ENCODE data around the gene PRR18. TPM values are rescaled to one million over a fixed set of nuclear protein-coding genes. Genes with fewer than 3 reads are reported as not detected.

The PRR18 gene
- total and polyA plus RNA-seq, 2 of the 13 experiments (the other 11 are each of a cell fraction or from before 2014, with no cell fraction given): 0.04 TPM

- TF ChIP-seq MED1 (CRISPR knock-in tag; IDR thresholded peaks at IDR 0.05) (peak; percentile 26; the same call in 1 of the 2 replicates), ZNF281 (CRISPR knock-in tag; IDR thresholded peaks at IDR 0.05; ENCODE audit: borderline replicate concordance) (peak; percentile 7; the same call in 1 of the 2 replicates), KDM3A (CRISPR knock-in tag; IDR thresholded peaks at IDR 0.05; ENCODE audit: low read depth) (no peak; the same call in 1 of the 2 replicates), GTF3A (CRISPR knock-in tag; conservative IDR thresholded peaks at IDR 0.05) (no peak), ZNF224 (CRISPR knock-in tag; IDR thresholded peaks at IDR 0.05) (no peak), CHD2 (IDR thresholded peaks at IDR 0.05; ENCODE audit: low read depth, low read length) (no peak), KDM6A (CRISPR knock-in tag; IDR thresholded peaks at IDR 0.05; ENCODE audit: low read depth) (0 out of 2 replicates have a peak, but pooled peaks have one; percentile 21), ZNF607 (CRISPR knock-in tag; IDR thresholded peaks at IDR 0.05; ENCODE audit: borderline replicate concordance) (no peak), NCOA2 (CRISPR knock-in tag; IDR thresholded peaks at IDR 0.05) (peak; percentile 48; the same call in 1 of the 2 replicates)
- TF ChIP-seq, protein P1, sequence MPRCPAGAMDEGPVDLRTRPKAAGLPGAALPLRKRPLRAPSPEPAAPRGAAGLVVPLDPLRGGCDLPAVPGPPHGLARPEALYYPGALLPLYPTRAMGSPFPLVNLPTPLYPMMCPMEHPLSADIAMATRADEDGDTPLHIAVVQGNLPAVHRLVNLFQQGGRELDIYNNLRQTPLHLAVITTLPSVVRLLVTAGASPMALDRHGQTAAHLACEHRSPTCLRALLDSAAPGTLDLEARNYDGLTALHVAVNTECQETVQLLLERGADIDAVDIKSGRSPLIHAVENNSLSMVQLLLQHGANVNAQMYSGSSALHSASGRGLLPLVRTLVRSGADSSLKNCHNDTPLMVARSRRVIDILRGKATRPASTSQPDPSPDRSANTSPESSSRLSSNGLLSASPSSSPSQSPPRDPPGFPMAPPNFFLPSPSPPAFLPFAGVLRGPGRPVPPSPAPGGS (CRISPR knock-in tag; IDR thresholded peaks at IDR 0.05): no peak
- TF ChIP-seq, protein P2, sequence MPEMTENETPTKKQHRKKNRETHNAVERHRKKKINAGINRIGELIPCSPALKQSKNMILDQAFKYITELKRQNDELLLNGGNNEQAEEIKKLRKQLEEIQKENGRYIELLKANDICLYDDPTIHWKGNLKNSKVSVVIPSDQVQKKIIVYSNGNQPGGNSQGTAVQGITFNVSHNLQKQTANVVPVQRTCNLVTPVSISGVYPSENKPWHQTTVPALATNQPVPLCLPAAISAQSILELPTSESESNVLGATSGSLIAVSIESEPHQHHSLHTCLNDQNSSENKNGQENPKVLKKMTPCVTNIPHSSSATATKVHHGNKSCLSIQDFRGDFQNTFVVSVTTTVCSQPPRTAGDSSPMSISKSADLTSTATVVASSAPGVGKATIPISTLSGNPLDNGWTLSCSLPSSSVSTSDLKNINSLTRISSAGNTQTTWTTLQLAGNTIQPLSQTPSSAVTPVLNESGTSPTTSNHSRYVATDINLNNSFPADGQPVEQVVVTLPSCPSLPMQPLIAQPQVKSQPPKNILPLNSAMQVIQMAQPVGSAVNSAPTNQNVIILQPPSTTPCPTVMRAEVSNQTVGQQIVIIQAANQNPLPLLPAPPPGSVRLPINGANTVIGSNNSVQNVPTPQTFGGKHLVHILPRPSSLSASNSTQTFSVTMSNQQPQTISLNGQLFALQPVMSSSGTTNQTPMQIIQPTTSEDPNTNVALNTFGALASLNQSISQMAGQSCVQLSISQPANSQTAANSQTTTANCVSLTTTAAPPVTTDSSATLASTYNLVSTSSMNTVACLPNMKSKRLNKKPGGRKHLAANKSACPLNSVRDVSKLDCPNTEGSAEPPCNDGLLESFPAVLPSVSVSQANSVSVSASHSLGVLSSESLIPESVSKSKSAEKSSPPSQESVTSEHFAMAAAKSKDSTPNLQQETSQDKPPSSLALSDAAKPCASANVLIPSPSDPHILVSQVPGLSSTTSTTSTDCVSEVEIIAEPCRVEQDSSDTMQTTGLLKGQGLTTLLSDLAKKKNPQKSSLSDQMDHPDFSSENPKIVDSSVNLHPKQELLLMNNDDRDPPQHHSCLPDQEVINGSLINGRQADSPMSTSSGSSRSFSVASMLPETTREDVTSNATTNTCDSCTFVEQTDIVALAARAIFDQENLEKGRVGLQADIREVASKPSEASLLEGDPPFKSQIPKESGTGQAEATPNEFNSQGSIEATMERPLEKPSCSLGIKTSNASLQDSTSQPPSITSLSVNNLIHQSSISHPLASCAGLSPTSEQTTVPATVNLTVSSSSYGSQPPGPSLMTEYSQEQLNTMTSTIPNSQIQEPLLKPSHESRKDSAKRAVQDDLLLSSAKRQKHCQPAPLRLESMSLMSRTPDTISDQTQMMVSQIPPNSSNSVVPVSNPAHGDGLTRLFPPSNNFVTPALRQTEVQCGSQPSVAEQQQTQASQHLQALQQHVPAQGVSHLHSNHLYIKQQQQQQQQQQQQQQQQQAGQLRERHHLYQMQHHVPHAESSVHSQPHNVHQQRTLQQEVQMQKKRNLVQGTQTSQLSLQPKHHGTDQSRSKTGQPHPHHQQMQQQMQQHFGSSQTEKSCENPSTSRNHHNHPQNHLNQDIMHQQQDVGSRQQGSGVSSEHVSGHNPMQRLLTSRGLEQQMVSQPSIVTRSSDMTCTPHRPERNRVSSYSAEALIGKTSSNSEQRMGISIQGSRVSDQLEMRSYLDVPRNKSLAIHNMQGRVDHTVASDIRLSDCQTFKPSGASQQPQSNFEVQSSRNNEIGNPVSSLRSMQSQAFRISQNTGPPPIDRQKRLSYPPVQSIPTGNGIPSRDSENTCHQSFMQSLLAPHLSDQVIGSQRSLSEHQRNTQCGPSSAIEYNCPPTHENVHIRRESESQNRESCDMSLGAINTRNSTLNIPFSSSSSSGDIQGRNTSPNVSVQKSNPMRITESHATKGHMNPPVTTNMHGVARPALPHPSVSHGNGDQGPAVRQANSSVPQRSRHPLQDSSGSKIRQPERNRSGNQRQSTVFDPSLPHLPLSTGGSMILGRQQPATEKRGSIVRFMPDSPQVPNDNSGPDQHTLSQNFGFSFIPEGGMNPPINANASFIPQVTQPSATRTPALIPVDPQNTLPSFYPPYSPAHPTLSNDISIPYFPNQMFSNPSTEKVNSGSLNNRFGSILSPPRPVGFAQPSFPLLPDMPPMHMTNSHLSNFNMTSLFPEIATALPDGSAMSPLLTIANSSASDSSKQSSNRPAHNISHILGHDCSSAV (CRISPR knock-in tag; IDR thresholded peaks at IDR 0.05; ENCODE audit: borderline replicate concordance): no peak
- TF ChIP-seq, protein P3, sequence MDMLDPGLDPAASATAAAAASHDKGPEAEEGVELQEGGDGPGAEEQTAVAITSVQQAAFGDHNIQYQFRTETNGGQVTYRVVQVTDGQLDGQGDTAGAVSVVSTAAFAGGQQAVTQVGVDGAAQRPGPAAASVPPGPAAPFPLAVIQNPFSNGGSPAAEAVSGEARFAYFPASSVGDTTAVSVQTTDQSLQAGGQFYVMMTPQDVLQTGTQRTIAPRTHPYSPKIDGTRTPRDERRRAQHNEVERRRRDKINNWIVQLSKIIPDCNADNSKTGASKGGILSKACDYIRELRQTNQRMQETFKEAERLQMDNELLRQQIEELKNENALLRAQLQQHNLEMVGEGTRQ (IDR thresholded peaks at IDR 0.05; ENCODE audit: low read depth, low read length): no peak
- TF ChIP-seq, protein P3 (CRISPR knock-in tag; IDR thresholded peaks at IDR 0.05; ENCODE audit: borderline replicate concordance): no peak
Observed at GRCh38 chr6:166348305-166348949, 40.2 kb upstream of the PRR18 start (continued).

Measured in HepG2 (cell line).